Activated CD8-positive, alpha-beta memory T cell treated with anti-CD3 and anti-CD28 coated beads, Interleukin-2, amount 10 ng/mL, durations not matched to agents 7 days and 5 days (primary cell): ENCODE data around the gene ADAMTS17. TPM values are rescaled to one million over a fixed set of nuclear protein-coding genes. Genes with fewer than 3 reads are reported as not detected.
A peak's percentile ranks its signal among the peaks of the same experiment; 100 is the strongest.
"Not testable (repeated sequence)": the region's sequence is repeated elsewhere in the genome, so short reads cannot be mapped to it uniquely, and the experiment has no call there.

ENCODE experiments used
- ATAC-seq: fragments of 150-1000 bp; cut with Tn5 transposase; one replicate; pipeline ENCODE4 v1.10.0; 2021; ENCODE audit warnings: moderate library complexity
- CTCF ChIA-PET: fragments of 350-600 bp; sonication (Branson Sonifier 250); formaldehyde crosslinking; loops from one replicate; lab custom pipeline; 2021; ENCODE audit warnings: antibody characterized with exemption; lab: Charles Lee
- DNase-seq: peaks from one replicate; pipeline ENCODE4 v3.0.0-alpha.2; 2020
- H3K27ac Mint-ChIP-seq: one replicate; pipeline ENCODE4 v1.8.0; 2021; ENCODE audit warnings: mild to moderate bottlenecking, mixed read lengths
- H3K27me3 Mint-ChIP-seq: one replicate; pipeline ENCODE4 v1.8.0; 2021; ENCODE audit warnings: mixed read lengths
- H3K36me3 Mint-ChIP-seq: one replicate; pipeline ENCODE4 v1.8.0; 2021; ENCODE audit warnings: mild to moderate bottlenecking, mixed read lengths
- H3K4me1 Mint-ChIP-seq: one replicate; pipeline ENCODE4 v1.8.0; 2021; ENCODE audit warnings: mixed read lengths
- H3K4me3 Mint-ChIP-seq: one replicate; pipeline ENCODE4 v1.8.0; 2021; ENCODE audit warnings: mild to moderate bottlenecking, moderate library complexity, mixed read lengths
- H3K9me3 Mint-ChIP-seq: one replicate; pipeline ENCODE4 v1.8.0; 2022; ENCODE audit warnings: low read depth, mixed read lengths
- total RNA-seq, 2 experiments: library from RNA; stranded (reverse); gene quantifications; one replicate each; pipeline ENCODE4 v1.2.3, GENCODE V29; 2021

The ADAMTS17 gene
- total RNA-seq, 2 experiments from 2014 or later, result 1.6 to 1.9 TPM

DNA sequence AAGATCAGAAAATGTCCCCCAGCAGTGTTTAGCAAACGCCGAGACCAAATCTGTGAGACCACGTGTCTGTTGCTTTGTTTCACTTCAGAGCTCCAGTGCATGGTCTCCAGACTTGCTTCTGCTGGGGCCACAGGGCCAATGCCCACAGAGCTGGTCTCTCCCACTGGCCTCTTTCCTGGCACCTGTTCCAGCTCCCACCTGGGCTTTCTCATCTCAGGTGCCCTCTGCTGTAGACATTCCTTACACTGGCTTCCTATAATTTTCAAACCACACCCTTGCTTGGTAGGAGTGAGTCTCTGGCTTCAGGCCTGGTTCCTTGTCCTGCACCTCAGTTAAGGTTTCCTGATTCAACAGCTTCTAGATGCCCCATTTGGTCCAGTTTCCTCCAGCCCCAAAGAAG, 243.1 kb downstream of the ADAMTS17 start:
- Mint-ChIP-seq H3K9me3 (no peaks in the 10 kb centered on the region), H3K27ac (no peak overlapping the region), H3K27me3 (no peaks in the 10 kb centered on the region), H3K4me1 (peaks cover 5% of the 10 kb centered on the region), H3K36me3 (no peaks in the 10 kb centered on the region), H3K4me3 (no peak overlapping the region)
- peak; percentile 7 for DNase-seq
- CTCF ChIA-PET, result no interaction called here
- no peak for ATAC-seq

DNA sequence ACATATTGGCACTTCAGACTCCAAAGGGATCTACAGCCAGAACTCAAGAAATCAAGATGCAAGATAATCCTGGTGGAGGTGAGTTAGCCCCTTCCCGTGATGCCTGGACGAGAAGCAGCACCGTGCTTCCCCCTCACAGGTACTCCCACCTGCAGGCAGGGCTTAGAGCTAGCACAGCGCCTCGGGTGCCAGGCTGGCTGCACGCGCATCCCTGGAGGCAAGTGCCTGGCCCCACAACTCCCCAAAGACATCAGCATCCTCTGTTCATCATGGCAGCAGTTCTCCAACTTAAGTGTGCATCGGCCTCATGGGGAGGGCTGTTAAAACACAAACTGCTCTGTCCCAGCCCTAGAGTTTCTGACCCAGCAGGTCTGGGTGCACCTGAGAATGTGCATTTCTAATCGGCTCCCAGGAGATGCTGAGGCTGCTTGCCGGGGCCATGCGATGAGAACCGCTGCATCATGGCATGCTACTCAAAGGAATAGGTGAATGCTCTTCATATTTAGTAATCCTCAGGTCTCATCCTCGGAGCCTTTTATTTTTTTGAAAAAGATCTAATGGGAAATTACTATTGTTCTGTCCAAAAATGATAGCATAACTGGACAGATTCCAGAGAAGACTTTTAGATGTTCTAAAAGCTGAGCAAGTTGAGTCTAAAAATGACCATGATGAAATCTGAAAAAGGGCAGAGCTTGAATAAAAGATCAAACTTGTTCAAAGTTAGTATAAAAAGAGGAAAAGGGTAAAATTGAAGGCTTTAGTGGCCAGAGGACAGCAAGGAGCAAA, 244.2 kb downstream of the ADAMTS17 start:
- CTCF ChIA-PET, result no interaction called here
- Mint-ChIP-seq H3K4me3 (no peak overlapping the region), H3K27me3 (no peaks in the 10 kb centered on the region), H3K9me3 (no peaks in the 10 kb centered on the region), H3K27ac (no peak overlapping the region), H3K4me1 (peaks cover 5% of the 10 kb centered on the region), H3K36me3 (no peaks in the 10 kb centered on the region)
- ATAC-seq, result no peak
- peak; percentile 31 for DNase-seq

DNA sequence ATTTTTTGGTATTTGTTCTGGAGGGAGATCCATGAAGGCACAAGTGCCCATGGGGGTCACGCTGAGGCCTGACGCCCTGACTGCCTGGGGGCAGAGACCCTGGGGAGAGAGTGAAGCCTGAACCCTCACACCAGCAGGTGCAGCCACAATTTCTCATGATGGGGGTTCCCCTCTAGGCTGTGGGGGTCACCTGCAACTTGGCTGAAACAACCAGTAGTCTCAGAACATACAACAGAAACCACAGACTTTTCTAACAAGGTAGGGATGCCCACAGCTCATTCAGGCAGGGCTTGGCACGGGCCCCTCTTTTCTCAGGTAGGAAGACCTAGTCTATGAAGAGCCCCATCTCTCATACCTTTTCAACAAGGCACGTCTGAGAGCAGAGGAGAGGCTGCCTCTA, 245.1 kb downstream of the ADAMTS17 start:
- Mint-ChIP-seq H3K27me3 (no peaks in the 10 kb centered on the region), H3K9me3 (no peaks in the 10 kb centered on the region), H3K4me1 (peaks cover 5% of the 10 kb centered on the region), H3K36me3 (no peaks in the 10 kb centered on the region), H3K4me3 (no peak overlapping the region), H3K27ac (no peak overlapping the region)
- CTCF ChIA-PET, result no interaction called here
- ATAC-seq (no peak), DNase-seq (peak; percentile 25)

DNA sequence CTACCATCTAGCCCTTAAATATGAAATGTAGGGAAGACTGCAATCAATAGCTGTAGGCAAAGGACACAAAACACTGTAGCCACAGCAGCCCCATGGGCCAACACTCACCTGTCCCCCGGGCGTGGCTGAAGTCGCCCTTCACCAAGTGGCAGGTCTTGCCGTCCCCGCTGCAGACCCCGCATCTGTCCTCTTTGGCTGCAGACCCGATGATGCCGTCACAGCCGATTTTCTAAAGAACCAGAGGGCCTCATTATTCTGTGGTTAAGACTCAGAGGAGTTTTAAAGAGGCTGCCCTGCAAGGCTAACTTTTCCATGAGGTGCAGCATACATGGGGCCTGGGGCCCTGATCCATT, 245.6 kb downstream of the ADAMTS17 start:
- no peak overlapping the region for H3K27ac Mint-ChIP-seq
- peaks cover 5% of the 10 kb centered on the region for H3K4me1 Mint-ChIP-seq
- DNase-seq, result peak; percentile 21
- ATAC-seq, result no peak
- CTCF ChIA-PET, result no interaction called here
- no peak overlapping the region for H3K4me3 Mint-ChIP-seq
- no peaks in the 10 kb centered on the region for H3K9me3 Mint-ChIP-seq
- no peaks in the 10 kb centered on the region for H3K27me3 Mint-ChIP-seq
- no peaks in the 10 kb centered on the region for H3K36me3 Mint-ChIP-seq

- Mint-ChIP-seq H3K4me3 (no peak overlapping the region), H3K4me1 (peaks cover 5% of the 10 kb centered on the region), H3K36me3 (no peaks in the 10 kb centered on the region), H3K27ac (no peak overlapping the region), H3K27me3 (no peaks in the 10 kb centered on the region), H3K9me3 (no peaks in the 10 kb centered on the region)
- ATAC-seq (no peak), DNase-seq (peak; percentile 25)
- CTCF ChIA-PET, result no interaction called here
Measured at GRCh38 chr15:100095541-100096247, 246.1 kb downstream of the ADAMTS17 start.

DNA sequence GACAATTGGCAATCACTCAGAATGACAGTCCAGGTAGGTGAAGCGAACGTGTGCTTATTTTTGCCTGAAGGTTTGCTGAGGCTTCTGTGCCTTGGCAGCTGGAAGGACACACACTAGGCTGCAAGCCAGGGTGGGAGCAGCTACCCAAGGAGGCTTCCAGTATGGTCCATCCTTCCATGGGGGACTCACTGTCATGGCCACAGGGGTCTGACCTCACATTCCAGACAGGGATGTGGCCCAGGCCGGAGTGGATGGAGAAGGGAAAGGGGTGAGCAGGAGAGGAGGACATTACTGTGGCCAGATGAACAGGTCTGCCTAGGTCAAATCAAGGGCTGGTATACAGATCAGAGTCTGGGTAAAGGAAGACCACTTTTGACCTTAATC, 247.7 kb downstream of the ADAMTS17 start:
- DNase-seq, result peak; percentile 21
- CTCF ChIA-PET, result no interaction called here
- Mint-ChIP-seq H3K27me3 (no peaks in the 10 kb centered on the region), H3K4me1 (peaks cover 5% of the 10 kb centered on the region), H3K36me3 (no peaks in the 10 kb centered on the region), H3K9me3 (no peaks in the 10 kb centered on the region), H3K4me3 (no peak overlapping the region), H3K27ac (no peak overlapping the region)
- ATAC-seq, result no peak

DNA sequence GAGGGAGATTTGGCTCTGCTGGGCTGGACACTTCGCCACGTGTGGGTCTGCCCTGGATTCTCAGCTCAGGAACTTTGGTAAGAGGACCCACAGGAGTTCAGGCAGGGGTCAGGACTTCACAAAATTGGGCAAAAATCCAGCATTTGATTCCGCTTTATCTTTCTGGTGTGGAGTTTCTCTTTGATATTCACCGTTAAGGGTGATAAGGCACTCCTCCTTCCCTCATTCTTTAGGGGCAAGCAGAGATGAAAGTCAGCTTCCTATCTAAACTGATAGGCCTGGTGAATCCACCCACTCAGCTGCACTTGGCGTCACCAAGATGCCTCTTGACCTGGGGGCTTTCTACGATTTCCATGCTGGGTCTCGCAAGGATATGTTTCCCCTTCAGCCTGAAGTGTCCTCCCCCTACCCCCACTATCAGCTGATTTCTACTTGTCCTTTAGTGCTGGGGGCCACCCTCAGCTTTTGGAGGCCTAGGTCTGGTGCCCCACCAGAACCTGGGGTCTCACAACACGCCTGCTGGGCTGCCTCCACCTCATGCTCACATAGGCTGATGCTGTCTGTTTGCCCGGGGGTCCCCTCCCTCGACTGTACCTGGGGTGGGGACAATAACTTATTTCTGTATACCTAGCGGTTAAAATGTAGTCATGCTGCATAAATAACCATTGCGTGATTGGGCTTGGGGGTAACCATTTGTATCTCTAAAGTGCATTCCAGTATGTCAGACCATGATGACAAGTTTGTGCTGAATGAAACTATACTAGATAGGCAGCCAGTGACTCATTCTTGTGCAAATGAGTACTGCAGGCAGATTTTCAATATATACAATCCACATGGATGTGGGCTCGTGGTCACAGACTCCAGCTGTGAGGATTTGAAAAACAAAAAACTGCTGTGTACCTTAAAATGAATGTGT, 248.3 kb downstream of the ADAMTS17 start:
- Mint-ChIP-seq H3K27ac (no peak overlapping the region), H3K9me3 (no peaks in the 10 kb centered on the region), H3K4me1 (peaks cover 5% of the 10 kb centered on the region), H3K4me3 (no peak overlapping the region), H3K27me3 (no peaks in the 10 kb centered on the region), H3K36me3 (no peaks in the 10 kb centered on the region)
- no peak for ATAC-seq
- no peak for DNase-seq
- CTCF ChIA-PET, result no interaction called here

GRCh38 chr15:100092034-100092433, 249.7 kb downstream of the ADAMTS17 start:
- H3K27ac Mint-ChIP-seq, result no peak overlapping the region
- no peaks in the 10 kb centered on the region for H3K36me3 Mint-ChIP-seq
- ATAC-seq (no peak), DNase-seq (no peak)
- peaks cover 5% of the 10 kb centered on the region for H3K4me1 Mint-ChIP-seq
- no peaks in the 10 kb centered on the region for H3K9me3 Mint-ChIP-seq
- no peaks in the 10 kb centered on the region for H3K27me3 Mint-ChIP-seq
- CTCF ChIA-PET, result no interaction called here
- no peak overlapping the region for H3K4me3 Mint-ChIP-seq

DNA sequence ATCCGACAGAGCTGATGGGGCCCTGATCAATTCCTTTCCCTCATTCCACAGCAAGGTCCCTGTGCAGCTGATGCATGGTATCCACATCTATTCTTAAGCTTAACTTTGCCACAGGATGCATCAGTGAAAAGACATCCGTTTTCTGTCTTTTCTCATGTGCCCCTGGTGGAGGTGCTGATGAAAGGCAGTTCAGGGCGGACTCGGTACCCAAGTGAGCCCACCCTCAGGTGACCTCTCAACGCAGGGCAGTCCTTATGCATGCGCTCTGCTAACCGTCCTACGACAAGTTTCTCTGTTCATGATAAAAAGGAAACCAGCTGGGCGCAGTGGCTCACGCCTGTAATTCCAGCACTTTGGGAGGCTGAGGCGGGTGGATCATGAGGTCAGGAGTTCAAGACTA, 251.4 kb downstream of the ADAMTS17 start:
- H3K4me1 Mint-ChIP-seq, result peaks cover 5% of the 10 kb centered on the region
- no peaks in the 10 kb centered on the region for H3K27me3 Mint-ChIP-seq
- no peak overlapping the region for H3K4me3 Mint-ChIP-seq
- no peaks in the 10 kb centered on the region for H3K36me3 Mint-ChIP-seq
- ATAC-seq, result no peak
- DNase-seq, result no peak
- no peaks in the 10 kb centered on the region for H3K9me3 Mint-ChIP-seq
- H3K27ac Mint-ChIP-seq, result no peak overlapping the region
- CTCF ChIA-PET, result no interaction called here

- H3K27me3 Mint-ChIP-seq, H3K9me3 Mint-ChIP-seq, DNase-seq, H3K4me1 Mint-ChIP-seq, H3K4me3 Mint-ChIP-seq, H3K27ac Mint-ChIP-seq, CTCF ChIA-PET, H3K36me3 Mint-ChIP-seq, ATAC-seq: not testable (repeated sequence)
Measured at GRCh38 chr15:100084042-100084821, 257.5 kb downstream of the ADAMTS17 start.

DNA sequence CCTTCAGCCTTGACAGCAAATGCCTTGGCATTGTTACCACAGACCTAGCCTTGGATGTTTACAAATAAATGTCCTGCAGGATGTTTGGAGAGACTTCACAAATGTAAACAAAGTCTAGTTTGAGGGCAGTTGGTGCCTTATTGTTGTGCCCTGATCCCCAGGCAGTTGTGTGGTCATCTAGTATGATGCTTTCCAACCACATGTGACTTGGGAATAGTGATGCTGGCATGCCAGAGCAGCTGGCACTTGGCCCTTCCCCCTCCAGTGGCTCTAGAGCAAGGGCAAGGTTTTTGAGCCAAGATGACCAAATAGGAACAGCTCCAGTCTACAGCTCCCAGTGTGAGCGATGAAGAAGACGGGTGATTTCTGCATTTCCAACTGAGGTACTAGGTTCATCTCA, 258.2 kb downstream of the ADAMTS17 start:
- H3K4me1 Mint-ChIP-seq, result no peaks in the 10 kb centered on the region
- H3K4me3 Mint-ChIP-seq, result no peak overlapping the region
- H3K27me3 Mint-ChIP-seq, result no peaks in the 10 kb centered on the region
- DNase-seq (no peak), ATAC-seq (no peak)
- H3K36me3 Mint-ChIP-seq, result no peaks in the 10 kb centered on the region
- H3K27ac Mint-ChIP-seq, result no peak overlapping the region
- CTCF ChIA-PET, result no interaction called here
- H3K9me3 Mint-ChIP-seq, result no peaks in the 10 kb centered on the region

GRCh38 chr15:100082761-100083402, 258.9 kb downstream of the ADAMTS17 start:
- Mint-ChIP-seq H3K9me3 (no peaks in the 10 kb centered on the region), H3K27me3 (no peaks in the 10 kb centered on the region), H3K4me3 (no peak overlapping the region), H3K27ac (no peak overlapping the region), H3K4me1 (no peaks in the 10 kb centered on the region), H3K36me3 (no peaks in the 10 kb centered on the region)
- DNase-seq, result no peak
- no peak for ATAC-seq
- CTCF ChIA-PET, result no interaction called here

DNA sequence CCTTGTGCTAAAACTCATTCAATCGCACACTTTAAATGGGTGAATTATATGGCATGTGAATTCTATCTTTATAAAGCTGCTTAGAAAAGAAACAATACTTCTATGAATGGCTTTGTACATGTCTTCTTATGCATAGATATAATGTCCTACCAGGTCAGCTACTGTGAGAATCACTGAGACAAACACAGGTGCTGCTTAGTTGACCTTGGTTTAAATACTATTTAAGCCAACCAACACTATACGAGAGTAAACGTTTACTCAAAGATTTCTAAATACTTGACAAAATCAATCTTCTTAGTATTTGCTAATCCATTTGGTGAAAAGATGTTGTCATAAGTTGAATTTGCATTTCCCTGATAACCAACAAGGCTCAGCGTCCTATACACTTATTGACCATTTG, 260.3 kb downstream of the ADAMTS17 start:
- Mint-ChIP-seq H3K9me3 (no peaks in the 10 kb centered on the region), H3K36me3 (no peaks in the 10 kb centered on the region), H3K27ac (no peak overlapping the region), H3K27me3 (no peaks in the 10 kb centered on the region), H3K4me1 (no peaks in the 10 kb centered on the region), H3K4me3 (no peak overlapping the region)
- CTCF ChIA-PET, result no interaction called here
- ATAC-seq, result no peak
- no peak for DNase-seq
